CD4-positive, alpha-beta T cell (primary cell): ENCODE data around the gene PP2D1. TPM values are rescaled to one million over a fixed set of nuclear protein-coding genes. Genes with fewer than 3 reads are reported as not detected.

Experiments used
- ATAC-seq: fragments of 200-7000 bp; cut with Tn5 transposase; one replicate; pipeline ENCODE4 v1.10.0; 2022; ENCODE audit warnings: mild to moderate bottlenecking; ENCODE audit not compliant: poor library complexity
- CTCF ChIA-PET: fragments of 350-600 bp; sonication (Branson Sonifier 250); formaldehyde crosslinking; loops from one replicate; lab custom pipeline; 2021; ENCODE audit warnings: antibody characterized with exemption, inconsistent platforms; lab: Charles Lee
- POLR2A ChIA-PET: fragments of 350-600 bp; sonication (Branson Sonifier 250); formaldehyde crosslinking; loops from one replicate; lab custom pipeline; 2021; ENCODE audit warnings: antibody characterized with exemption, inconsistent platforms; lab: Charles Lee
- DNase-seq, 14 experiments: peaks; one replicate each; pipeline ENCODE4 v3.0.0-alpha.2; 2013 to 2020; ENCODE audit warnings: mixed read lengths in 2 of 14
- H3K27ac ChIP-seq, 2 donors: one replicate each; pipeline versions ENCODE4 v1.5.1 to v1.7.0; 2013; ENCODE audit warnings: low read length in 2 of 2, low read depth in 1 of 2, mild to moderate bottlenecking in 1 of 2
- H3K27me3 ChIP-seq, 2 experiments: 1 replicate in 1 of 2; 2 replicates in 1 of 2; pipeline versions ENCODE4 v1.6.1 to v1.7.0; 2013; ENCODE audit warnings: low read length in 2 of 2, control low read depth in 1 of 2, mild to moderate bottlenecking in 1 of 2, moderate library complexity in 1 of 2; ENCODE audit not compliant: insufficient read depth in 2 of 2, control insufficient read depth in 1 of 2
- H3K36me3 ChIP-seq: one replicate; pipeline ENCODE4 v1.6.1; 2013; ENCODE audit warnings: low read length, control low read depth; ENCODE audit not compliant: insufficient read depth
- H3K4me1 ChIP-seq: one replicate; pipeline ENCODE4 v1.6.1; 2013; ENCODE audit warnings: low read length, control low read depth; ENCODE audit not compliant: insufficient read depth
- H3K4me3 ChIP-seq: one replicate; pipeline ENCODE4 v1.5.1; 2013; ENCODE audit warnings: mild to moderate bottlenecking, low read length, moderate library complexity
- H3K9me3 ChIP-seq, 2 experiments: 1 replicate in 1 of 2; 2 replicates in 1 of 2; pipeline versions ENCODE4 v1.6.1 to v1.7.0; 2013; ENCODE audit warnings: low read length in 2 of 2, mild to moderate bottlenecking in 2 of 2, control low read depth in 1 of 2, moderate library complexity in 1 of 2; ENCODE audit not compliant: control insufficient read depth in 1 of 2, insufficient read depth in 1 of 2
- H3K27ac Mint-ChIP-seq: one replicate; pipeline ENCODE4 v1.8.0; 2020; ENCODE audit warnings: mixed read lengths
- H3K27me3 Mint-ChIP-seq: one replicate; pipeline ENCODE4 v1.8.0; 2021; ENCODE audit warnings: mixed read lengths
- H3K36me3 Mint-ChIP-seq: one replicate; pipeline ENCODE4 v1.8.0; 2021; ENCODE audit warnings: low read depth, mixed read lengths
- H3K4me1 Mint-ChIP-seq: one replicate; pipeline ENCODE4 v1.8.0; 2021; ENCODE audit warnings: low read depth, mixed read lengths
- H3K4me3 Mint-ChIP-seq: one replicate; pipeline ENCODE4 v1.8.0; 2020; ENCODE audit warnings: mild to moderate bottlenecking, mixed read lengths
- H3K9me3 Mint-ChIP-seq: one replicate; pipeline ENCODE4 v1.8.0; 2020; ENCODE audit warnings: mixed read lengths
- CTCF ChIP-seq: fragments of 200-600 bp; IDR thresholded peaks from one replicate; pipeline ENCODE4 v1.8.0; 2022; ENCODE audit warnings: antibody characterized with exemption, mild to moderate bottlenecking
- intact Hi-C, 2 experiments: fragments of 100-400 bp; cut with DNase I in 1 of 2; cut with micrococcal nuclease in 1 of 2; formaldehyde crosslinking; loops; one replicate each; pipeline versions ENCODE4 v1.15.1 to v1.9.0; 2023 to 2025; cut with DNase I, micrococcal nuclease
- total RNA-seq, 174 experiments: library from RNA in 2 of 174; stranded (reverse) in 2 of 174; gene quantifications; one replicate each; pipeline ENCODE4 v1.2.3 and lab custom pipeline; 2021 to 2026

Gene PP2D1
- total RNA-seq, 2 experiments from 2014 or later, result not detected

- Histone ChIP-seq H3K36me3 (no peaks in the 10 kb centered on the region), H3K27me3 (no peaks in the 10 kb centered on the region), H3K9me3 (no peaks in the 10 kb centered on the region), H3K27ac (no peak overlapping the region), H3K4me1 (no peaks in the 10 kb centered on the region), H3K4me3 (no peak overlapping the region)
- Mint-ChIP-seq H3K27me3 (peaks cover 7% of the 10 kb centered on the region), H3K4me1 (no peaks in the 10 kb centered on the region), H3K9me3 (peaks cover 2% of the 10 kb centered on the region), H3K27ac (no peak overlapping the region), H3K36me3 (no peaks in the 10 kb centered on the region), H3K4me3 (no peak overlapping the region)
- ChIA-PET CTCF (no interaction called here), POLR2A (no interaction called here)
- no peak for ATAC-seq
- no peak for TF ChIP-seq CTCF
- no peak for DNase-seq
- intact Hi-C loops, result no loop called here
These were observed 73.8 kb downstream of the PP2D1 start for GRCh38 chr3:19938295-19938627.

DNA sequence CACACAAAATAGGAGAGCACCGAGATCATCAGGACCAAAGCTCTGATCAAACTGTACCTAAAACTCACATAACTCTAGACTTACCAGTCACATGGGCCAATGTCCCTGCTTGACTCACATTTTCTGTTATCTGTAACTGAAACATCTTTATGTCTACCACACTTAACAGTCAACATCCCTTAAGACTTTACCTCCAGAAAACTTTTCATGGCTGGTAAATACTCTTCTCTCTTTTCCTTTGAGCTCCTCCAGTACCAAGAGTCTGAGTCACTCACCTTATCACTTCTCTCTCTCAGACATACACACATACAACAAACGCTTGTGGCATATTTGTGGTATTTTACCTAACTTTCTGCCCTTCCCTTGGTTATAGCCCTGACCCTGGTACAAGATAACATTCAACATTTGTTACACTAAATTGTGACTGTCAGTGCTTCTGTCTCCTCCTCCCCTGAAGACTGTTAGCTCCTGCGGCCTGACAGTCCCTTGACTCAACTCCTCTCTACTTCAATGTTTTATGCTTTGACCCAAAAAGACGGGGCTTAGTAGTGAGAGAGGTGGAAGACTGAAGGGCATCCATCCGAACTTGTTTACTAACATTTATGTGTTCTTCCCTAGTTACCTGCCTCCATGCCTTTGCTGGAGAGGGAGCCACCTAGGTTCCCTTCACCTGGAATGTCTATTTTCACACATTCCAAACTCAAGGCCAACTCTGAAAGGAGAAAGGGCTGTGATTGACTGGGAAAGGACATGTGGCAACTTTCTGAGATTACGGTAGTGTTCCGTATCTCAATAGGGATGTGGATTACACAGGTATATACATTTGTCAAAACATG, 74.4 kb downstream of the PP2D1 start:
- Mint-ChIP-seq H3K27ac (no peak overlapping the region), H3K4me3 (no peak overlapping the region), H3K36me3 (no peaks in the 10 kb centered on the region), H3K4me1 (no peaks in the 10 kb centered on the region), H3K27me3 (peaks cover 12% of the 10 kb centered on the region), H3K9me3 (peaks cover 2% of the 10 kb centered on the region)
- Histone ChIP-seq H3K27ac (no peak overlapping the region), H3K9me3 (no peaks in the 10 kb centered on the region), H3K4me1 (no peaks in the 10 kb centered on the region), H3K36me3 (no peaks in the 10 kb centered on the region), H3K27me3 (no peaks in the 10 kb centered on the region), H3K4me3 (no peak overlapping the region)
- TF ChIP-seq CTCF, result no peak
- ATAC-seq, result no peak
- ChIA-PET CTCF (no interaction called here), POLR2A (no interaction called here)
- DNase-seq, result no peak
- intact Hi-C loops, result no loop called here

Other genes with a start within 250 kb of the PP2D1 start
- gene EFHB, start 78.0 kb downstream of the PP2D1 start, total RNA-seq, result 1 to 10 TPM in 1 of 2 experiments, under 1 TPM in 1; 0.99 to 1.2 TPM
- 100 to 1,000 TPM; 120 to 125 TPM for gene RAB5A, start 65.2 kb downstream of the PP2D1 start, total RNA-seq
- 10 to 100 TPM; 50.9 to 54.4 TPM for gene KAT2B, start 28.2 kb upstream of the PP2D1 start, total RNA-seq
- not detected for gene SGO1, start 173.9 kb upstream of the PP2D1 start, total RNA-seq